Neuron (in vitro differentiated cells): ENCODE data around the gene TRIP11.

Experiments used
- H2AFZ ChIP-seq: one replicate; pipeline ENCODE4 v1.6.1; 2013; ENCODE audit warnings: low read depth, mild to moderate bottlenecking, inconsistent platforms, low read length, moderate library complexity
- H3K27me3 ChIP-seq: one replicate; pipeline ENCODE4 v1.6.1; 2013; ENCODE audit warnings: low read length; ENCODE audit not compliant: insufficient read depth
- H3K36me3 ChIP-seq: one replicate; pipeline ENCODE4 v1.6.1; 2013; ENCODE audit warnings: low read length; ENCODE audit not compliant: insufficient read depth
- H3K4me1 ChIP-seq: one replicate; pipeline ENCODE4 v1.6.1; 2013; ENCODE audit warnings: low read length; ENCODE audit not compliant: insufficient read depth
- H3K4me3 ChIP-seq: 2 replicates; pipeline ENCODE4 v1.5.1; 2013; ENCODE audit warnings: mild to moderate bottlenecking, low read length, moderate library complexity
- H3K9me3 ChIP-seq: one replicate; pipeline ENCODE4 v1.6.1; 2013; ENCODE audit warnings: low read length

Gene TRIP11

DNA sequence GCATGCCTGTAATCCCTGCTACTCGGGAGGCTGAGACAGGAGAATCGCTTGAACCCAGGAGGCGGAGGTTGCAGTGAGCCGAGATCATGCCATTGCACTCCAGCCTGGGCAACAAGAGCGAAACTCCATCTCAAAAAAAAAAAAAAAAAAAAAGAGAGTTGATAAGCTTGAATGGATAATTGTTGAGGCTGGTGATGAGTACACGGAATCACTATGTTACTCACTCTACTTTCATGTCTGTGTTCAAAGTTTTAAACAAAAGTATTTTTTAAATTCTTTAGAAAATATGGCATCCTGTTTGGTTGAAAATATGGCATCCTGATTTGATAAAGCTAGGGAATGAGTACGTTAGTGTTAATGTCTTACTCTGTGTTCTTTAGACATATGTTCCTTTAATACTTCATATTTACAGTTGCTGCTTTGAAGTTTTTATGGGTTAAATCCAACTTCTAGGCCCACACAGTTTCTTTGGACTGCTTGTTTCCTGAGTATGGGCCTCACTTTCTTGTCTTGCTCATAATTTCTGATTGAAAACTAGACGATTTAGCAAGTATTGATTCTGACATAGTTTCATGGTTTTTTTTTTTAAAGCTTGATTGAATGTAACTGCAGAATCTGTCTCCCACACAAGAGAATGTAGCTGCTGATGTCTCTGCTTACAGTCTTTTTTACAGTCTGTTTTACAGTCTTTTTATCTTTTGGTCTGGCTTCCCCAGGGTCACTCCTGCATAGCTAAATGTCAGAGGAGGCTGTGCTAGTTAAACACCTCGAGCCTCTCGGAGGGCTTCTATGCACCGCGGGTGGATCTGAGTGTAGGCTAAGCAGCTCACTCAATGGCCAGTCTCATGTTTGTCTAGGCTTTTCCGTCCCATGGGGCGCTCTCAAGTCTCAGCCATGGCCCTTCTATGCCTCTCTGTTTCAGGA, 78.3 kb downstream of the TRIP11 start:
- Histone ChIP-seq H3K36me3 (no peaks in the 10 kb centered on the region), H2AFZ (no peak overlapping the region), H3K4me1 (no peaks in the 10 kb centered on the region), H3K4me3 (no peak overlapping the region), H3K9me3 (no peaks in the 10 kb centered on the region), H3K27me3 (no peaks in the 10 kb centered on the region)

DNA sequence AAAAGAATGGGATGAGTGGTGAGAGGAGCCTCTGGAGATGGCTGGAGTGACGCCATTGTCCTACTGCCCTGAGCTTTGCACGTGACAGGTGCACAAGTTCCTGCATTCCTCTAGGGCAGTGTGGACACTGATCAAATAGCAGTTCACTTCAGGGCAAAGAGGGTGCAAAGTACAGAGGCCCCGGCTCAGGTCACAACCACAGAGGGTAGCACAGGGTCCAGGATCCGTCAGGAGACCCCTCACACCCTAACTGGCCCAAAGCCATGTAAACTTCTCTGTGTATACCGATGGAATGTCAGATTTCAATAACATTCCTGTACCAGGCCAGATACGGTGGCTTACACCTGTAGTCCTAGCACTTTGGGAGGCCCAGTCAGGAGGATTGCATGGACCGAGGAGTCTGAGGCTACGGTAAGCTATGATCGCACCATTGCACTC, 82.0 kb downstream of the TRIP11 start:
- no peaks in the 10 kb centered on the region for H3K27me3 ChIP-seq
- H3K9me3 ChIP-seq = no peaks in the 10 kb centered on the region
- H3K4me1 ChIP-seq = no peaks in the 10 kb centered on the region
- H3K36me3 ChIP-seq = no peaks in the 10 kb centered on the region
- H2AFZ ChIP-seq = no peak overlapping the region
- H3K4me3 ChIP-seq = no peak overlapping the region

DNA sequence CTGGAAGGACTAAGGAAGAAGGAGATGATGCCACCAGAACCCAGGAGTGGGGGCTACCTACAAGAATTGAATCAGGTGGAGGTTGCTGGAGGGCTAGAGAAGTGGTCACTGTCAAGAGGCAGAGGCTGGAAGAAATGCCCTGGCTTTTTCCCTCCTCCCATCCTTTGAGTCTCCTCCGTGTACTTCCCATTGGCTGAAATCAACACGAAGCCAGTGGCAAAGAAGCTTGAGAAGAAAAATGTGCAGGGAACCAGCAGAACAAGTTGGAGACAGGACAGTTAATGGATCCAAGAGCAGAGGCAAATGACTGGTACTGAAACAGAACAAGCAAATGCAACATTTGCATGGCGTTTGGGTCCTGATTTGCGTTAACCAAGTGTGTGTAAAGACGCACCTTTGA, 83.2 kb downstream of the TRIP11 start:
- H3K9me3 ChIP-seq = no peaks in the 10 kb centered on the region
- H3K27me3 ChIP-seq = no peaks in the 10 kb centered on the region
- H2AFZ ChIP-seq = no peak overlapping the region
- H3K4me1 ChIP-seq = no peaks in the 10 kb centered on the region
- no peaks in the 10 kb centered on the region for H3K36me3 ChIP-seq
- H3K4me3 ChIP-seq = no peak overlapping the region

GRCh38 chr14:91955168-91955567, 84.7 kb downstream of the TRIP11 start:
- Histone ChIP-seq H3K9me3 (no peaks in the 10 kb centered on the region), H3K27me3 (no peaks in the 10 kb centered on the region), H3K36me3 (no peaks in the 10 kb centered on the region), H3K4me3 (no peak overlapping the region), H3K4me1 (no peaks in the 10 kb centered on the region), H2AFZ (no peak overlapping the region)

DNA sequence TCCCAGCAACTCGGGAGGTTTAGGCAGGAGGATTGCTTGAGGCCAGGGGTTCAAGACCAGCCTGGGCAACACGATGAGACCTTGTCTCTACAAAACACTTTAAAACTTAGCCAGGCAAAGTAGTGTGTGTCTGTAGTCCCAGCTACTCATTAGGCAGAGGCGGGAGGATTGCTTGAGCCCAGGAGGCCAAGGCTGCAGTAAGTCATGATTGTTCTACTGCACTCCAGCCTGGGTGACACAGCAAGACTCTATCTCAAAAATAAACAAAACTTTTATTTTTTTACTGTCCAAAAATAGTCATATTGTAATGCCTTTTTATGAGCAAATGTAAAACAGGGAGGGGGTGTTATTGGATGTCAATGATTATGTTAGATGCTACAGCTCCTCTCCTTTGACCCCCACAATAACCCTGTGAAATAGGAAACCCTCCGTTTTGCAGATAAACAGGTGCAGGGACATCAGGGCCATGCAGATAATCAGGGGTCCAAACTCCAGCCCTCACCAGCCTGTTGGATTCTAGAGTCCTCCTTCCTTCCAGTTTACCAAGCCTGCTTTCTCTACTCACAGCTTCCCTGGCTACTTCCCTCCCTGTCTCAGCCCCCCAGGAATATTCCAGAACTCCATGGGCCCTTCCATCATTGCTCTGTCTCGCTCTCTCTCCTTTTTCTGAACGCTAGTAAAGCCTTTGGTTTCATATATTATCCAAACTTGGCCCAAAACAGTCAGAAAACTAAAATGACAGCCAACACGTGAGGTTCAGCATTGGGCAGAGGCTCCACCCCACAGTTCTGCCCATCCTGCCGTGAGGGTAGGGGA, 86.5 kb downstream of the TRIP11 start:
- Histone ChIP-seq H3K36me3 (no peaks in the 10 kb centered on the region), H3K4me3 (no peak overlapping the region), H3K27me3 (peaks cover 4% of the 10 kb centered on the region), H3K4me1 (no peaks in the 10 kb centered on the region), H2AFZ (no peak overlapping the region), H3K9me3 (no peaks in the 10 kb centered on the region)

GRCh38 chr14:91947475-91948184, 92.2 kb downstream of the TRIP11 start, which contains the start of gene FBLN5:
TSS of gene FBLN5 (minus strand) at chr14:91947694. CDS start at chr14:91947229, 465 bp downstream.
- H3K27me3 ChIP-seq = peaks cover 32% of the 10 kb centered on the region
- H2AFZ ChIP-seq = peak within 1 kb of the TSS; percentile 86
- no peaks in the 10 kb centered on the region for H3K36me3 ChIP-seq
- H3K4me3 ChIP-seq = peak within 1 kb of the TSS; percentile 51
- no peaks in the 10 kb centered on the region for H3K9me3 ChIP-seq
- peaks cover 10% of the 10 kb centered on the region for H3K4me1 ChIP-seq

- H3K36me3 ChIP-seq = no peaks in the 10 kb centered on the region
- H3K4me1 ChIP-seq = peaks cover 10% of the 10 kb centered on the region
- peak overlapping the region; percentile 86 for H2AFZ ChIP-seq
- H3K4me3 ChIP-seq = peak overlapping the region; percentile 51
- peaks cover 32% of the 10 kb centered on the region for H3K27me3 ChIP-seq
- no peaks in the 10 kb centered on the region for H3K9me3 ChIP-seq
Measured at GRCh38 chr14:91946622-91947474, 93.0 kb downstream of the TRIP11 start.

DNA sequence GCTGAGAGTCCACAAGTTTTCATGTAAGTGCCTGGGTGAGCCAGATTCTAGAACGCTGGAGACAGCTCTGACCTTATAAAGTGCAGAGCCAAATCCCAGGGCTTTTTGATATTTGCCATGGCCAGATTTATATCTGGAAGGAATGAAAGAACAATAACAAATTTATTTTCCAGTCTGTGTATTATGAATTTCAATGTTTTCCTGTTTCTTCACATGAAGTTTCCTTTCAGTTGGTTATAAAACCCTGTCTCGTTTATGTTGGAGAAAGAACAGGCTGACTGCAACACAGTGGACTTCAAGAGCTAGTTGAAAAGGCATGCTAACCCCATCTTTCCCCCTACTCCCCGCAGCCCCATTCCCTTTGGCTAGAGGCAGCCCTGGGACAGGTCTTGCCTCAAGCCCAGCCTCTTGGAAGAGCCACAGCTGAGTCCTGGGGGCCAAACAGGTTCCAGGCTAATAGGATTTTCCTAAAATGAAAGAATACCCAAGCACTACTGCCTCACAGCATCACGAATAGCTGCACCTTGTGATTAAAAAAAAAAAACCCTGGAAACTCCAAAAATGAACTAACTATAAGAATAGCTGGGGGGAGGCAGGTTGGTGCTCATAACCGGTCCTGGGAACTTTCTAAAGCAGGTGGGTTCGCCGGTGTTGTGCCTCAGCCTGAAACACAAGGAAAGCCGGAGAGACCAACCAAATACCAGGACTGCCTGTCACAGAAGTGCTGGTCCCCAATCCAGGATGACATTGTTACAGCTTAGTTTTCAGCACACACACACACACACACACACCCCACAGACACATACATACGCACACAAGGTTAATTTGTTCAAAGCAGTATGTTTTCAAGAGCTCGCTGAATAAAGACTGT, 93.9 kb downstream of the TRIP11 start:
- Histone ChIP-seq H3K36me3 (no peaks in the 10 kb centered on the region), H3K4me3 (no peak overlapping the region), H3K9me3 (no peaks in the 10 kb centered on the region), H3K27me3 (peaks cover 32% of the 10 kb centered on the region), H3K4me1 (peaks cover 10% of the 10 kb centered on the region), H2AFZ (no peak overlapping the region)

GRCh38 chr14:91942946-91943345, 96.9 kb downstream of the TRIP11 start:
- Histone ChIP-seq H3K4me1 (peaks cover 6% of the 10 kb centered on the region), H3K9me3 (no peaks in the 10 kb centered on the region), H3K36me3 (no peaks in the 10 kb centered on the region), H2AFZ (no peak overlapping the region), H3K27me3 (peaks cover 24% of the 10 kb centered on the region), H3K4me3 (no peak overlapping the region)

DNA sequence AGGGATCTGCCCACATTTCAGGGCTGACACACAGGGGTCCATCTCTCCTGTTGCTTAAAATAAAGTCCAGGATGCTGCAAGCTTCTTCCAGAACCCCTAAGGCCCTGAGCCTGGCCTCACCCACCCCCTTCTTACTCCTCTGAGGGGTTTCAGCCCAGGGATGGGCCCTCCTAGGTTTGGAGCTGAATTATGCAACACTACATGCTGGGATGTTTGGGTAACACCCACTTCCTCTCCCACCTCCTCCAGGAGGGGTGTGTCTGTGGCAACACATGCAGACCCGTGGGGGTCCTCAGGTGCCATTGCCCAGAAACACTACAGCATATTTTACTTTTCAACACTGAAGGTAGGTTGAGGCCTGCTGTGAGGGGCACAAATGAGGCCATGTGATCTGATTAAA, 97.7 kb downstream of the TRIP11 start:
- H3K4me1 ChIP-seq = peaks cover 4% of the 10 kb centered on the region
- no peak overlapping the region for H2AFZ ChIP-seq
- no peaks in the 10 kb centered on the region for H3K9me3 ChIP-seq
- peaks cover 21% of the 10 kb centered on the region for H3K27me3 ChIP-seq
- no peaks in the 10 kb centered on the region for H3K36me3 ChIP-seq
- no peak overlapping the region for H3K4me3 ChIP-seq

- Histone ChIP-seq H3K4me3 (no peak overlapping the region), H3K9me3 (no peaks in the 10 kb centered on the region), H3K36me3 (no peaks in the 10 kb centered on the region), H3K27me3 (peaks cover 2% of the 10 kb centered on the region), H2AFZ (no peak overlapping the region), H3K4me1 (no peaks in the 10 kb centered on the region)
Measured at GRCh38 chr14:91940209-91940608, 99.7 kb downstream of the TRIP11 start.
